Ovary (tissue), 9 donors: ENCODE data around the gene USP16. TPM values are rescaled to one million over a fixed set of nuclear protein-coding genes. Genes with fewer than 3 reads are reported as not detected.

ENCODE experiments used
- DNase-seq, 5 donors: peaks; one replicate each; pipeline ENCODE4 v3.0.0-alpha.2; 2019 to 2020
- H3K27ac ChIP-seq, 2 donors: fragments of 200-600 bp; one replicate each; pipeline versions ENCODE4 v1.5.1 to v1.8.0; 2019 to 2022
- H3K27me3 ChIP-seq: fragments of 200-600 bp; one replicate; pipeline ENCODE4 v1.8.0; 2022
- H3K36me3 ChIP-seq: fragments of 200-600 bp; sonication (generic); one replicate; pipeline ENCODE4 v1.5.1; 2019
- H3K4me1 ChIP-seq: one replicate; pipeline ENCODE4 v1.8.1; 2013; ENCODE audit warnings: mild to moderate bottlenecking, moderate library complexity; ENCODE audit not compliant: insufficient read depth
- H3K4me3 ChIP-seq: fragments of 200-600 bp; sonication (generic); one replicate; pipeline ENCODE4 v1.5.1; 2017
- H3K9me3 ChIP-seq, 2 donors: fragments of 200-600 bp in 1 of 2; sonication (generic) in 1 of 2; one replicate each; pipeline versions ENCODE4 v1.5.1 to v1.8.1; 2013 to 2019; ENCODE audit warnings: mild to moderate bottlenecking in 1 of 2, moderate library complexity in 1 of 2
- CTCF ChIP-seq, 3 donors: fragments of 450-650 bp in 2 of 3; fragments of 200-600 bp in 1 of 3; IDR thresholded peaks; one replicate each; pipeline versions ENCODE4 v1.5.1 to v1.8.0; 2016 to 2022; ENCODE audit warnings: antibody characterized with exemption in 3 of 3, mild to moderate bottlenecking in 1 of 3
- EP300 ChIP-seq: sonication (generic); formaldehyde crosslinking; IDR thresholded peaks from one replicate; pipeline ENCODE4 v1.6.1; 2017; ENCODE audit warnings: antibody characterized with exemption
- POLR2A ChIP-seq: fragments of 450-650 bp; IDR thresholded peaks from one replicate; pipeline ENCODE4 v1.6.1; 2017; ENCODE audit warnings: antibody characterized with exemption, mild to moderate bottlenecking, moderate library complexity
- WGBS, 3 donors: extraction: QIAGEN DNeasy Blood & Tissue Kit in 1 of 3; methylation state at CpG; one replicate each; pipeline versions ENCODE4 v1.1.5 to v1.1.7; 2013 to 2017; 5-methylcytosine and 5-hydroxymethylcytosine counted together
- intact Hi-C, 4 donors: fragments of 100-400 bp; cut with DNase I; formaldehyde crosslinking; loops; one replicate each; pipeline versions ENCODE4 v1.11.0 to v1.15.1; 2022 to 2023
- polyA plus RNA-seq, 2 donors: library from polyadenylated mRNA; stranded (reverse); fragments of 200-250 nt in 1 of 2; fragments of 350-450 nt in 1 of 2; fragmentation: Illumina TruSeq in 1 of 2; extraction: RNeasy Lipid Tissue Mini Kit (QIAGEN cat#74804) in 1 of 2; gene quantifications; one replicate each; pipeline ENCODE4 v1.2.3, GENCODE V29; 2013 to 2014
- total RNA-seq, 7 donors: library from RNA; depleted of rRNA in 2 of 7; stranded (reverse); fragments of >200 nt in 2 of 7; fragmentation: NEBNext Ultra II Directional in 3 of 7; extraction: Animal tissue kit (Norgen Biotek cat#: 25700) in 3 of 7; gene quantifications; one replicate each; pipeline versions ENCODE4 v1.1.0 to v1.2.4, GENCODE V29; 2016 to 2023
- donor health status: DM: no; HTN: no; CAD: no; lungs with moderate emphysema.
- donor health status: DM: no; HTN: no; CAD: no.
- donor health status: Bipolar disorder and iron deficiency.
- donor health status: DM: yes; HTN: yes; CAD: no.
- donor health status: DM: no; HTN: no; CAD: no.
- donor health status: DM: yes; HTN: yes; CAD: no.

Gene USP16
- total and polyA plus RNA-seq, 9 donors: 25.5 to 46.6 (median 31.9) TPM

- TF ChIP-seq EP300 (no peak), POLR2A (no peak), CTCF (IDR thresholded peaks at IDR 0.05) (no peak)
- WGBS, 3 donors: 45 to 53% (median 51%) methylated on average over 6 of the region's 6 CpGs
- H3K4me1 ChIP-seq: peaks cover 10% of the 10 kb centered on the region
- no peaks in the 10 kb centered on the region for H3K36me3 ChIP-seq
- intact Hi-C loops: no loop called here
- H3K4me3 ChIP-seq: no peak overlapping the region
- no peaks in the 10 kb centered on the region for H3K9me3 ChIP-seq
- DNase-seq: no peak
- no peaks in the 10 kb centered on the region for H3K27me3 ChIP-seq
- no peak overlapping the region for H3K27ac ChIP-seq
Measured at GRCh38 chr21:29080454-29080941, 56.0 kb downstream of the USP16 start.

GRCh38 chr21:29082046-29082815 is 57.8 kb downstream of the USP16 start:
- H3K27ac ChIP-seq: no peak overlapping the region
- no peaks in the 10 kb centered on the region for H3K9me3 ChIP-seq
- no peak for DNase-seq
- intact Hi-C loops: no loop called here
- no peak overlapping the region for H3K4me3 ChIP-seq
- no peaks in the 10 kb centered on the region for H3K27me3 ChIP-seq
- no peaks in the 10 kb centered on the region for H3K36me3 ChIP-seq
- no peak for TF ChIP-seq CTCF (IDR thresholded peaks at IDR 0.05)
- no peak for TF ChIP-seq EP300
- no peak for TF ChIP-seq POLR2A
- WGBS, 3 donors: 84 to 95% (median 92%) methylated on average over 3 of the region's 3 CpGs
- peaks cover 10% of the 10 kb centered on the region for H3K4me1 ChIP-seq

GRCh38 chr21:29083306-29083705 is 58.8 kb downstream of the USP16 start:
- no peak overlapping the region for H3K27ac ChIP-seq
- no peaks in the 10 kb centered on the region for H3K27me3 ChIP-seq
- no peaks in the 10 kb centered on the region for H3K36me3 ChIP-seq
- WGBS, 3 donors: 67 to 76% (median 68%) methylated on average over 3 of the region's 3 CpGs
- no peaks in the 10 kb centered on the region for H3K9me3 ChIP-seq
- no peak for DNase-seq
- peaks cover 9% of the 10 kb centered on the region for H3K4me1 ChIP-seq
- TF ChIP-seq CTCF (IDR thresholded peaks at IDR 0.05): no peak
- no peak overlapping the region for H3K4me3 ChIP-seq
- intact Hi-C loops: no loop called here

- no peaks in the 10 kb centered on the region for H3K27me3 ChIP-seq
- no peak overlapping the region for H3K27ac ChIP-seq
- intact Hi-C loops: no loop called here
- H3K36me3 ChIP-seq: no peaks in the 10 kb centered on the region
- H3K4me3 ChIP-seq: no peak overlapping the region
- no peaks in the 10 kb centered on the region for H3K9me3 ChIP-seq
- no peak for DNase-seq
- H3K4me1 ChIP-seq: peaks cover 7% of the 10 kb centered on the region
- 52 to 63% (median 57%) methylated on average over 2 of the region's 2 CpGs for WGBS, 3 donors
- TF ChIP-seq EP300 (no peak), POLR2A (no peak), CTCF (IDR thresholded peaks at IDR 0.05) (no peak)
Measured at GRCh38 chr21:29084372-29084771, 59.9 kb downstream of the USP16 start.
